Activated CD4-positive, alpha-beta T cell treated with anti-CD3 and anti-CD28 coated beads for 24 hours (primary cell): ENCODE measurements around the gene PPIG.
"Not testable (repeated sequence)": the region's sequence is repeated elsewhere in the genome, so short reads cannot be mapped to it uniquely, and the experiment has no call there.

Experiments
- DNase-seq, 2 donors: peaks; one replicate each; pipeline ENCODE4 v3.0.0-alpha.2; 2020; ENCODE audit warnings: low read depth in 2 of 2

PPIG gene

GRCh38 chr2:169664600-169664977 is 80.4 kb downstream of the PPIG start:
- no peak for DNase-seq

GRCh38 chr2:169664978-169665930 is 81.1 kb downstream of the PPIG start:
- DNase-seq, result no peak

GRCh38 chr2:169667583-169667982 is 83.4 kb downstream of the PPIG start:
- DNase-seq, result no peak

- no peak for DNase-seq
Observed at GRCh38 chr2:169670215-169670651, 86.1 kb downstream of the PPIG start.

GRCh38 chr2:169670937-169671336 is 86.8 kb downstream of the PPIG start:
- DNase-seq, result no peak

- DNase-seq, result no peak
Observed at GRCh38 chr2:169672406-169672805, 88.3 kb downstream of the PPIG start.

GRCh38 chr2:169673106-169673505 is 89.0 kb downstream of the PPIG start:
- DNase-seq, result no peak

- no peak for DNase-seq
Observed at GRCh38 chr2:169673921-169674320, 89.8 kb downstream of the PPIG start.

GRCh38 chr2:169676357-169676756 is 92.2 kb downstream of the PPIG start:
- no peak for DNase-seq

- no peak for DNase-seq
Observed at GRCh38 chr2:169676850-169677249, 92.7 kb downstream of the PPIG start.

- no peak for DNase-seq
Observed at GRCh38 chr2:169683054-169683424, 98.9 kb downstream of the PPIG start.

- no peak for DNase-seq
Observed at GRCh38 chr2:169683425-169684134, 99.4 kb downstream of the PPIG start.

GRCh38 chr2:169684135-169684565 is 100.0 kb downstream of the PPIG start:
- DNase-seq, result no peak

GRCh38 chr2:169684712-169685111 is 100.6 kb downstream of the PPIG start:
- not testable (repeated sequence) for DNase-seq

- DNase-seq, result not testable (repeated sequence)
Observed at GRCh38 chr2:169686825-169687224, 102.7 kb downstream of the PPIG start.

GRCh38 chr2:169687943-169688342 is 103.8 kb downstream of the PPIG start:
- DNase-seq, result not testable (repeated sequence)

GRCh38 chr2:169690958-169691357 is 106.8 kb downstream of the PPIG start:
- no peak for DNase-seq
